ENCODE results near the gene SYDE1.

The SYDE1 gene

GRCh38 chr19:15123031-15123890, 16.1 kb downstream of the SYDE1 start:
- TF ChIP-seq ZFX (IDR thresholded peaks at IDR 0.05; ENCODE audit: borderline replicate concordance) (no peak), CTCF (IDR thresholded peaks at IDR 0.05) (no peak)
- no peak overlapping the region for H3K27ac ChIP-seq

- TF ChIP-seq CTCF (IDR thresholded peaks at IDR 0.05), result no peak
- TF ChIP-seq ZFX (IDR thresholded peaks at IDR 0.05; ENCODE audit: borderline replicate concordance), result no peak
Observed at GRCh38 chr19:15123900-15124299, 16.7 kb downstream of the SYDE1 start.

GRCh38 chr19:15124572-15125231, 17.5 kb downstream of the SYDE1 start:
- H3K27ac ChIP-seq, result peak overlapping the region; percentile 76
- no peak for TF ChIP-seq ZFX (IDR thresholded peaks at IDR 0.05; ENCODE audit: borderline replicate concordance)
- TF ChIP-seq CTCF (IDR thresholded peaks at IDR 0.05), result no peak

More at GRCh38 chr19:15123900-15124299, 16.7 kb downstream of the SYDE1 start:
- H3K27ac ChIP-seq, result peak overlapping the region; percentile 76

GRCh38 chr19:15125232-15126067, 18.2 kb downstream of the SYDE1 start:
- TF ChIP-seq ZFX (IDR thresholded peaks at IDR 0.05; ENCODE audit: borderline replicate concordance) (no peak), CTCF (IDR thresholded peaks at IDR 0.05) (no peak)
- peak overlapping the region; percentile 76 for H3K27ac ChIP-seq

GRCh38 chr19:15126131-15126910, 19.1 kb downstream of the SYDE1 start:
- TF ChIP-seq CTCF (IDR thresholded peaks at IDR 0.05) (no peak), ZFX (IDR thresholded peaks at IDR 0.05; ENCODE audit: borderline replicate concordance) (no peak)
- H3K27ac ChIP-seq, result peak overlapping the region; percentile 76

- no peak for TF ChIP-seq ZFX (IDR thresholded peaks at IDR 0.05; ENCODE audit: borderline replicate concordance)
- TF ChIP-seq CTCF (IDR thresholded peaks at IDR 0.05), result no peak
- H3K27ac ChIP-seq, result no peak overlapping the region
Observed at GRCh38 chr19:15128162-15128770, 21.1 kb downstream of the SYDE1 start.

Measured in 22Rv1 (cell line).